8988T (cell line): ENCODE measurements around the gene CDS2.

ENCODE experiments used
- DNase-seq: peaks from one replicate; pipeline ENCODE4 v3.0.0; 2011

CDS2 gene

DNA sequence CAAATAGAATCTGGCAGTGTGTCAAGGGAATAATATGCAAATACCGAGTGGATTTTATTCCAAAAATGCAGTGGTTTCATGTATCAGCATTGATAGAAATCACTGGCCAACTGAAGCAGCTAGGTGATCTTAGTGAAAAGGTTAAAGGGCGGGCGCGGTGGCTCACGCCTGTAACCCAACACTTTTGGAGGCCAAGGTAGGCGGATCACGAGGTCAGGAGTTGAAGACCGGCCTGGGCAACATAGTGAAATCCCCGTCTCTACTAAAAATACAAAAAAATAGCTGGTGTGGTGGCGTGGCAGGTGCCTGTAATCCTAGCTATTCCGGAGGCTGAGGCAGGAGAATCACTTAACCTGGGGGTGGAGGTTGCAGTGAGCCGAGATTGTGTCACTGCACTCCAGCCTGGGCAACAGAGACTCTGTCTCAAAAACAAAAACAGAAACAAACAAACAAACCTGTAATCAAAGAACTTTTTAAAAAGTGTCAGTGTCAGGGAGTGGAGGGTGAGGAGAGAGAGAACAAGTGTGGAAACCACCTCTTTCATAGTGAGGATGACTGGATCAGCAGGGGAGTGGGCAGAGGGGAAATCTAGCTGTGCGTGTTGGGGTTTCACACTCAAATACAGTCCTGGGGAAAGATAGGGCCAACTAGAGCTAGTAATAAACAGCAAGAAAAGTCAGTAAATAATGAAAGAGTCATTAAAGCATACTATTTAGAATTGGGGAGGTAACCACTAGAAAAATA lies 57.1 kb downstream of the CDS2 start:
- no peak for DNase-seq

DNA sequence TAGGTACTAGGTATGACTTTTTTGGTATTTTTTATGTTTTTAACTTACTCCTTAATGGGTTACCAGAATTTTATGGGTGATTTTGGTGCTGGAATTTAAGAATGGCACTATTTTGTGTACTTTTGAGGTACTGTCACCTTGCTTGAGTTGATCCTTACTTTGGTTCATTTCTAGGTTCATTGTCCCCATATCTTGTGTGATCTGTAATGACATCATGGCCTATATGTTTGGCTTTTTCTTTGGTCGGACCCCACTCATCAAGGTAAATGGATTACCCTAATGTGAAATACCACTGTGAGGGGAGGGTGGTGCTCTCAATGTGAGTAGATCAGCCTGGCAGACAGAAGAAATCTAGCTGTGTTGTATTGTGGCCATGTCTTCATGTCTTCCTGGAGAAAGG lies 57.9 kb downstream of the CDS2 start:
- no peak for DNase-seq

DNA sequence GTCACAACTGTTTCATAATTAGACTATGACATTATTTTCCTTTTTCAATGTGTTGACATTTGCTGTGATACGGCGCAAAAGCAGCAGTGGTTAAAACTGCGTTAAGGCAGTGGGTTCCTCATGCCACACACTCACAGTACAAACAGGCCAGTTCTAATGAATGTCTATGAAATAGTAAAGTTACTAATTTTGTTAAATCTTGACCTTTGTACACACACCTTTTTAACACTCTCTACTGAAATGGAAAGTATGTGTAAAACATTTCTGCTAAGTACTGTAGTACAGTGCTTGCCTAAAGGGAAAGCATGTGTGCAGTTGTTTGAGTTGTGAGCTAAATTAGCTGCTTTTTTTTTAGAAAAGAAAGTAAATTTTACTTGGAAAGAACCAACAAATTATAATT lies 60.3 kb downstream of the CDS2 start:
- DNase-seq: no peak

DNA sequence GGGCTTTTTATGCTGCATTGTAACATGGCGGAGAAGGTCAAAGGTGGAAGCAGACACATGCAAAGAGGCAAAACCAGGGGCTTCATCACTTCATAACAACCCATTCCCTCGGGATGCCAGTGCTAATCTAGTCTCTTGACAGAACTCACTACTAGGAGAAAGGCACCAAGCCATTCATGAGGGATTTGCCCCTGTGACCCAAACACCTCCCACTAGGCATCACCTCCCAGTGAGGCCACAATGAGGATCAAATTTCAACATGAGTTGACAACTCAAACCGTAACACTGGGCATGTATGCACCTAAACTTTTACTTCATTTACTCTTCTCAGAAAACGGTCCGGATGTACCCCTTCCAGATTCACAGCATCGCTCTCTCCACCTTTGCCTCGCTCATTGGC lies 61.9 kb downstream of the CDS2 start:
- DNase-seq: no peak

DNA sequence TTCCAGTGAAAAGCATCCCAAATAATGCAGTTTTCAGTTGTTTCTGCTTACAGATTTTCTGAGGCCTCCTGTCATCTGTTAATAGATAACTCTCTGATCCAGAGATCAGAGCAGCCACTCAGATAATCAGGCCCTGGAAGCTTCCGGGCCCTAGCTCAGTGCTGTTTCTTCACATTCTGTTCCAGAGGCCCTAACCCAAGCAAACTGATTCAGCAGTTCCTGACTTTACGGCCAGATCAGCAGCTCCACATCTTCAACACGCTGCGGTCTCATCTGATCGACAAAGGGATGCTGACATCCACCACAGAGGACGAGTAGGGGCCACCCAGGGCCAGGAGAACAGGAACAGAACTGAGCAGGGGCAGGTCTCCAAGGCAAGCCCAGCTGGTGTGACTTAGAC lies 63.1 kb downstream of the CDS2 start:
- no peak for DNase-seq

DNA sequence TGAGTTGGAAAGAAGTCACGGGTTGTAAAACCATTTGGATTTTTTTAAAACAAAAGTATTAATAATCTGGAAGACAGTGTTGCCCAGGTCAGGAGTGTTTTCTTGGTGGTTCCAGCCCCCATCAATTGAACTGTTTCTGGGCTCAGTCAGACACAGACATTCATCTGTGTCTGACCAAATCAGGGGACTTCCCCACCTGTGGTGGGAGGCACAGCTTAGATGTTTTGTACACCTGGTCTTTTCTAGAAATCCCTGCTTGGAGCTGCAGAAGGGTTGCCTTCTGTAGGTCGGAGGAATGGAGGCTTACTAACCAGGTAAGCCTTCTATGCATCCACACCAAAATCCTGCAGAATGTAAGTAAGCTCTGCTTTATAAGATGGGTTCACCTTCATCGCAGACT lies 63.6 kb downstream of the CDS2 start:
- DNase-seq: no peak

DNA sequence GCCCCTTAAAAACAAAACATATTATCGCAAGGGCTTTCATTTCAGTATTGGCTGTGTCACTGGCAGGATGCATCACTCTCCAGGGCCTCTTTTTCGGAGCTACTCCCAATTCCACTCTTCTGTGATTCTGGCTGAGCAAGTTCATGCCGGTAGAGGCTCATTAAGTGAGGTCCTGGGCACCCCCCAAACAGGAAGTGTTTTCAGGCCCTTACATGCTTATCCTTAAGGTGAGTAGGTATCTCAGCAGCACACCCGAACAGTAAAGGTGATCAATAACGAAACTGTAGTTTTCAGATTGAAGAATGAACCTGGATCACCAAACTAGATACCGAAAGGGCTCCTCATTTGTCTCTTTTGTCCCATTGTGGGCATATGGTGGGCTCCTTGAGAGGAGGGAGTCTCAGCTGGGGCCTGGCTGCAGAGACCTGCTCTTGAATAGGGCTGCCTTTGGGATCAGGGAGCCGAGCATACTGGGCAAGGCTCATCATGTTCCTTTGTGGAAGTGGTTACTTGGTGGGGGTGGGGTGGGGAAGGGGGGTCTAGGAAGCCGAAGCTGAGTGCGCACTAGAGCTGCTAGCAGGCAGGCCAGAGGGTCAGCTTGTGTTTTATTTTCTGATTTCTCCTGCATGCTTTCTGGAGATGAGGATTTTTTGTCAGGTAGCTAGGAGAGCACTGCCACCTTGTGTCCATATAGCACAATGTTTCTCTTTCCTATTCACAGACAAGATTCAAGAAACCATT lies 65.2 kb downstream of the CDS2 start:
- DNase-seq: peak; percentile 66

DNA sequence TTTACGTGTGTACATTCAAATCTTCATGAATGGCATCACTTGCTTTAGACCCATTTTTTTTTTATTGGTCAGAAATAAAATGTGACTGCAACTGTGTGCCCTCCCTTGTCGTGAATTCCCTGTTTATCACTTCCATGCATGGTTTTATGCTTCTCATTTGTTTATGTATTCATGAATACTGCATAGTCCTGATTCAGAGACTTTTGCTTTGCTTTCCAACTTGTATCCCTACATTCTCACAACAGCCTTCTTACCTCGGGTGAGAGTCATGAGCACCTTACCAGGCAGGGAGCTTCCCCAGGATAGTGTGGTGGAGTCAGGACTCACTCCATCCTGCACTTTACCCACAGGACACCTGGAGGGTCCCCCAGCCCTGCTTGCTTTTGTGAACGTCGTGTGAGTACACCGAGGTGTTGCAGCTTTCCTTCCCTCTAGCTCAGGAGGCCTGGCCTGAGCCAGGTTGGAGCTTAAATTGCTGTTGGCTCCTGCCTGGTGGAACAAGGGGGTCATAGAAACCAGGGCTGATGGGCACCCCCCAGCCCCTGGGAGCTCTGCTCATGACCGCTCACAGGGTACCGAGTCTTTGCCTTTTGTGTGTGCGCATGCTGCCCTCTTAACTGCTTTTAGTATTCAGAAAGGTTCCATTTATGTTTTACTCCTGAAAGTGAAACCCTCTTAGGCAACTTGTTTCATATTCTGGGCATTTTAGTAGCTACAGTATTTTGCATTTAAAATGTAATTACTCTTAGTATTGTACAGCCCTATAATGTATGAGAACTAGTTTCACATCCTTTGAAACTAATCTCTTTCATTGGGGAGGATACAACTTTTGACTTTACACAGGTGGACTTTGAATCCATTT lies 66.0 kb downstream of the CDS2 start:
- DNase-seq: no peak

DNA sequence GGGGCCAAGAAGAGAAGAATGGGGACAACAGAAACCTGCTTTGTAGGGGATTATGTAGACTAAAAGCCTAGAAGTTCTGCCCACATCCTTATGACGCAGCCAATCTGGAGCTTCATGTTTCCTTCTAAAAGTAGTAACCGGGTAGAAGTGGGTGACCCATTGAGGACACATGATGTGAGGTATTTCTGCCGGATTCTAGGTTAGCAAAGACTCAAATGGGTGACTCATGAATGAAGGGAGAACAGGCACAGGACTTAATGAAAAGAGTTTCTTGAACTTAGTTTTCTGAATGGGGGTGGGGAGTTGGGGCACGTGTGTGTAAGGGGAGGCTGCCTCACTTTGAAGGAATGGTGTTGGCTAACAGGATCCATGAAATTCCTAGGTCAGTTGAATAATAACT lies 68.8 kb downstream of the CDS2 start:
- DNase-seq: no peak

DNA sequence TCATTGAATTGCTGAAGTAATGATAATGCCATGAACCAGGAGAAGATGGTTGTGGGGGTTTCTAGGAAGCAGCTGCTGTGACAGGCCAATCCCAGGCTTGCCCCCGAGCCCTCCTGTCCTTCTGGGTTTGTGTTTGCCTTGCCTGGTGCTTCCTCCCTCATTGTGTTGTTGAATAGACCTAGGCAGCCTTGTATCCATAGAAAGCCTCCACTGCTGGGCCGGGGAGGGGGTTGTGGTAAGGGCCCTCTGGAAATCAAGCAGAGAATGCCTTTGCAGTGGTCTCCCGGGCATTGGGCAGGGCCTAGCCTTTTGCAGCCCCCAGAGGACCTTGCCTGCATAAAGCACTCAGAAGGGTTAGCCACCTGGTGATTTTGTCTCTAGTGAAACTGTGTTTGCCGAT lies 69.3 kb downstream of the CDS2 start:
- no peak for DNase-seq

DNA sequence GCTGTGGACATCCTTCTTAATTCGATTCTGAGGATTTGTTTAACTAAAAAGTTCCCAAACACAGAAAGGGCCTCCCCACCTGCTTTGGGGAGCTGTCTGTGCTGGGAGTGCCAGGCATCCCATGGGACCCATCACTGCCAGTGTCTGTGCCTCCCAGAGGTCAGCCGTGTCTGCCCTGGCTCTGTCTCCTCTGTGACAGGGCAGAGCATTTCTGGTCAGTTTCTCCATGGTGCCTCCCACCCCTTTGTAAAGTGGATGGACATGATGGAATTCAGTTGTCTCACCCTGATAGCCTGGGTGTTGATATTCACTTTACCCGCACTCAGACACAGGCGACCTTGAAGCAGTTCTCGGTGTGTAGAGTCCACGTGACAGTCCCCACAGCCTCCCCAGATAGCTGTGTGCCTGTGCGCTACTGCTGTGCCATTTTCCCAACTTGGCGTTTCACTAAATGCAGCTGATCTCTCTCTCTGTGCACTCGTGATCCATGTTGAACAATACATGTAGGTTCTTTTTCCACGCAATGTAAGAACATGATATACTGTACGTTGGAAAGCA lies 70.5 kb downstream of the CDS2 start:
- no peak for DNase-seq

DNA sequence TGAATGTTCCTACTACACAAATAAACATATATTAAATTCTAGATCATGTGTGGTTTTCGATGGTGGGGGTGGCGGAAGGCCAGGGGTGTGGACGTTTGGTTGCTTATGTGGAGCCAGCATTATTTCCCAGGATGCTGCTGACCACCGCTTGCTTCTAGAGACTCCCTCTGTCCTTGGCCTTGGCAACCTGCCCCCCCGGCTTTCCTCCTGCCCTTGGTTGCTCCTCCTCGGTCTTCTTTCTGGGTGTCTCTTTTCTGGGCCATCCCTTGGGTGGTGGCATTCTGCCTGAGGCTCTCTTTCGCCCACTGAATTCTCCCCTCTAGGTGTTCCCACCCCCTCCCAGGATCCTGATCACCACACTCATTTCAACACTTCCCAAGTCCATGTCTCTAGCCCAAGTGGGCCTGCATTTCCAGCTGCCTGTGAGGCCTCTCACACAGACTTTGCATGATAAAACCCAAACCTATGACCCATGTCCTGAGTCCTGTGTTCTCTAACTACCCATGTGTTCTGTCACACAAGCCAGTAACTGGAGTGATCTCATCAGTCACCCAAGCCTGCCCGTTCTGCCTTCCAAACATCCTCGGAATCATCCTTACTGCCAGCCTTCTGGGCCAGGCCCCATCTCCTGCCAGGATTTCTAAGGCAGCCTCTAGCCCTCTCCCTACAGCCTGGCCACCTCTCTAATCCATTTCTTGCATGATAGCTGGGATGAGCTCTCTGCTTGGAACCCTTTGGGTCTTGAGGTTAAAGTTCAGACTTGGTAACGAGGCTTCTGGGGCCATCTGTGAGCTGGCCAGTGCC lies 71.2 kb downstream of the CDS2 start:
- no peak for DNase-seq

DNA sequence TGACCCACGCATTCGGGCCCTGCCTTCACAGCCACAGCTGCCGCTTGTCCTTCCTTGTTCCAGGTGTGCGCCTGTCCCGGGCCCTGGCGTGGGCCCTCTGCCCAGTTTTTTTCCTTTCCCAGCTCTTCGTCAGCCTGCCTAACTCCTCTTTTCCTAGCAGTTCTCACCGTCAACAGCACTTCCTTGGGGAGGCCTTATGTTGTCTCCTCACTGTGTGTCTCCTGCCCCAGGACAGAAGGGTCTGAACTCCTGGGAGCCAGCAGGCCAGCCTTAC lies 71.8 kb downstream of the CDS2 start:
- no peak for DNase-seq

DNA sequence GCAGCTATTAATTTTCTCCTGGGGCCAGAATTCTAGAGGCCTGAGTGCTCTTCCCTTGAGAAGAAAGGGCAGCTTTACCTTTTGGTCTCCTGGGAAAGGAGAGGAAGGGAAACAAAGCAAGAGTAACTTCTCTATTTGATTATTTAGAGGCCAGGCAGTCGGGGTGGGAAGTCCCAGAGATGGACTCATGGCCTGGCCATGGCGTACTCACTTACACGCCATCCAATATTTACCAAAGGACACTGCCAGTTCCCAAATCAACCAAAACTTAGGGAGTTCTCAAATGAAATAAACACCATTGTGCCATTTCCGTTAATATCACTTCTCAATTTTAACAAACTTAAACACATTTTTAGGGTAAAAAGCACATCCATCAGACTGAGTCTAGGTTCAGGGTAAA lies 76.6 kb downstream of the CDS2 start:
- DNase-seq: no peak

DNA sequence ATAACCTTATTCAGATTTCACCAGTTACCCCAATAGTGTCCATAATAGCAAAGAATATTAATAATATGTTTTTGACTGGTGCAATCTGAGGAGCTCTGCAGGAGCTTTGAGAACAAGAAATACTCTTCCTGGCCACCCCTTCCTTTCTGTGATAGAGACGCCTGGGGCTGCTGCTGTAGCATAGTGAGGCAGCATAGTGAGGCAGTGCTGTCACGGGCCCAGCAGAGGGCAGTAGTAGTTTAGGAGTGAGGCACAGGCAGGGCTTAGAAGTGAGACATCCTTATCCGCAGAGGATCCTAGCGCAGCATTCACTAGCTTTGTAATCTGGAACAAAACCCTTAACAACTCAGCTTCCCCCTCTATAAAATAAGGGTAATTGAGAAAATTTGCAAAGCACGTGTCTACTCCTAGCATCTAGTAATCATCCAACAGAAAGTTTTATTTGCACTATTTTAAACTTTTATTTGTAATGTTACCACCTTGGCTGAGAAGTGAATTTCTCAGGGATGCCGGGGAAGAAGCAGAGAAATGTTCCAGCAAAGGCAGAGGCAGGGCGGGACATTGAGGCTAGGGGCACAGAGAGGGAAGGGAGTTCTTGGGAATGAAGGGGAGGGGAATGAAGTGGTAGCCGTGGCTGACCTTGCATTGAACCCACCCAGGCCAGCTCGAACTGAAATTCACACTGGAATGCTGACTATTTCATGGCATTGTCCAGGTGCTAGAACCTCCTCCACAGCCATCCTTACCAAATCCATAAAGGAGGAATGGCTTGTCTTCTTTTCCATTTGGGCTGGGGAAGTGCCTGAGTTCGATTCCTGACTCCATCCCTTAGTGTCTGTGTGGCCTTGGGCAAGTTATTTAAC lies 78.8 kb downstream of the CDS2 start:
- DNase-seq: peak; percentile 66

DNA sequence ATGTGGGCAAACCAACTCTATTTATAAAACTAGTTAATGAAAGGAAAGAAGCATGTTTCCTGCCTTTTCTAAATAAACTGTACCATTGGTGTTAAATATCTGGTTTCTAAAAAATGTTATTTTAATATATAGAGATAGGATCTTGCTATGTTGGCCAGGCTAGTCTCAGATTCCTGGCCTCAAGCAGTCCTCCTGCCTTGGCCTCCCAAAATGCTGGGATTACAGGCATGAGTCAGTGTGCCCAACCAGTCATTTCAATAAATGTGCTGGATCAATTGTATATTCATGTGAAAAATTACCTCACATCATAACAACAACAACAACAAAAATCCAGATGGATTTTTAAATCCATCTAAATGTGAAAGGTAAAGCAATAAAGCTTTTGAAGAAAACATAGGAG lies 80.3 kb downstream of the CDS2 start:
- DNase-seq: no peak

DNA sequence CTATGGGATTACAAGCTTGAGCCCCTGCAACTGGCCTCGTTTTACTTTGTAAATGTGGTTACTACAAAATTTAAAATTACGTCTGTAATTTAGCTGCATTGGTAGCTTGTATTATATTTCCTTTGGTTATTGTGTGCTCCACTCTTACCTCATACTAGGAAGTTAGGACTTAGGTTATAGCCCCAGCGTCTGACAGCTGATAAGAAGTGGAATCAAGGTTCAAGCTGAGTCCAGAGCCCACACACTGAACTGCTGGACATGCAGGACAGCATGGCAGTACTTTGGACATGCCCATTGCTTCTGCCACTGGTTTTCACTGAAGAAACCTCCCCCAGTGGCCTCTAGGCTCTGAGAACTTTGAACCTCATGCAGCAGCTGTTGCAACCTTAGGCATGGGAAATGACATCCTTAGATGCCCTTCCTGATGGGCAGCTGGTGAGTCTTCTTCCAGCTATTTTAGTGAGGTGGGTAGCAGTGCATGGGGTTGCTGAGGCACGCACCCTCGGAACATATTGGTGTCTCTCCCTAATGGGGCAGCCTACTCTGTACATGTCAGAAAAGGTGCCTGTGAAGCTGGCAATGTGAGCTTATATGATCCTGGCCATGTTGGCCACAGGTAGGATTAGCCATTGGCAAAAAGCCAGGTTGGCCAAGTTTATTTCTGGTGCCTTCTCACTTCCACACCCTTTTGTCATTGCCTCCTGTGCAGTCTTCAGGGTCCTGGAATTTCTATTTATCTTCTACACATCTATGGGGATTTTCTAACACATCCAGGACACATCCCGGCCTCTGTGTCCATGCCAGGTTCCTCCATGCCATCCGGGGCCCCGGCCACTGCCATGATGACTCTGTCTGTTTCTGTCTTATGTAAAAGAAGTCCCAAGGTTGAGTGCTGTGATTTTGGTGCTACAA lies 85.3 kb downstream of the CDS2 start:
- no peak for DNase-seq

DNA sequence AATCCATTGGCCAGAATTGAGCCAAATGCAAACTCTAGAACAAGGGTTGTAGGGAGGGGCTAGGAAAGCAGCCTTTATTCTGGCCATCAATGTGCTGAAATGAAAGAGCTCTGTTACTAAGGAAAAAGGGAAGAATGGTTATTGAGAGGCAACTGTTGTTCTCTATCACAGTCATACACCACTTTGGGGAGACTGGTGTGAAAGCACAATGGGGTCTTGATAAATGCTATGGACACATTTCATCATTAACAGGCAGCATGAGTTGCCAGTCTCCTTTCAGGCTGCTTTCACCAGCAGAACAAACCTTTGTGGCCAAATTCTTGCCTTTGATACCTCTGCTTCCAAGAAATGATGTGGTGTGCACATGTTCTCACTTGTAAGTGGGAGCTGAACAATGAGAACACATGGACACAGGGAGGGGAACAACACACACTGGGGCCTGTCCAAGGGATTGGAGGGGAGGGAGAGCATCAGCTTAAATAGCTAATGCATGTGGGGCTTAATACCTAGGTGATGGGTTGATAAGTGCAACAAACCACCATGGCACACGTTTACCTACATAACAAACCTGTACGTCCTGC lies 86.2 kb downstream of the CDS2 start:
- no peak for DNase-seq

DNA sequence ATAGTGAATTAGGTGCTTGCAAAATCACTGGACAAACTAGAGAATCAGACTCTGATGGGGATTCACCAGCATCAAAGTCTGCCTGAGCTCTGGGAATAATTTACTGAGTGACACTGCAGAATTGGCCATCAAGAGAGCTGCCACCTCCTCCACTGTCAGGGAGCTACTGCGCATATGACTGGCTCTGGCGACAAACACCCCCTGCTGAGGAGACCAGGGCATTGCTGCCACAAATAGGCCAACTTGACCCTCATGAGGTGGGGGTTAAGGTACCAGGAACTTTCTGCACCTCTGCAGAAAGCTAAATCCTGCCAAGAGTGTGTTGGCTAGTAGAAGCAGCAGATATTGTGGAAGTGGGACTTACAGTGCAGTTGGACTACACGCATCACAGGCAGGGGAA lies 88.0 kb downstream of the CDS2 start:
- no peak for DNase-seq

DNA sequence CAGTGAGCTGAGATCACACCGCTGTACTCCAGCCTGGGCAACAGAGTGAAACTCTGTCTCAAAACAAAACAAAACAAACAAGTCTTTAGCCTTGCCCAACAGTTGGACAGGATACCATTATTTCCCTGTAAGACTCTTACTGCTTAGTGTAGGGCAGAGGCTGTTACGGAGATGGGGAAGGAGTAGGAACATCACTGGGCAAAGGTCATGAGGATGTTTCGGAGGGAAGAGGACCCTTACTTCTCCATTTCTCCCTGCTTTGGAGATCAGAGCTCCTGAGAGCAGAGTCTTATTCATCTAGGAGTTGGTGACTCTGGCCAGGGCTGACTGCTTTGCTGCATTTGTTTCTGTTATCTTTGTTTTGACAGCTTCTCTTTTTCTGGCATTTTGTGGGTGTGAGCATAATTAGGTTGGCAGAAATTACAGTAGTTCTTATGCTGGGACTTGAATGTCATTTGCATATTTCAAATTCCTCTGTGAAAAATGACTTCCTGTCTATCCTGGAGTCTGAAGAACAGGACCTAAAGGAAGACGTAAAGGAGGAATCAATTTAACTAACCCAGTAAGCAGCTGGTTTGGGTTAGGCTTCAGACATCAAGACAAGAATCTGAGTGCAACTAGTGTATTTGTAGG lies 89.0 kb downstream of the CDS2 start:
- no peak for DNase-seq
